SJSA1 (cell line): ENCODE results near the gene PRSS36. TPM values are rescaled to one million over a fixed set of nuclear protein-coding genes. Genes with fewer than 3 reads are reported as not detected.
"Not testable (repeated sequence)": the region's sequence is repeated elsewhere in the genome, so short reads cannot be mapped to it uniquely, and the experiment has no call there.

Experiments used
- DNase-seq, 2 experiments: peaks; one replicate each; pipeline ENCODE4 v3.0.0-alpha.2; 2015 to 2020; ENCODE audit warnings: low spot score in 2 of 2, low read depth in 1 of 2
- H3K27ac ChIP-seq: fragments of 250-450 bp; sonication (Bioruptor Pico); 2 replicates; pipeline ENCODE4 v1.5.1; 2020; ENCODE audit warnings: mild to moderate bottlenecking, moderate library complexity
- H3K27me3 ChIP-seq: fragments of 250-450 bp; sonication (Bioruptor Pico); replicated peaks from 2 replicates; pipeline ENCODE4 v1.5.1; 2020; ENCODE audit warnings: mild to moderate bottlenecking, moderate library complexity
- H3K36me3 ChIP-seq: fragments of 250-450 bp; sonication (Bioruptor Pico); 2 replicates; pipeline ENCODE4 v1.5.1; 2020; ENCODE audit warnings: mild to moderate bottlenecking
- H3K4me1 ChIP-seq: fragments of 250-450 bp; sonication (Bioruptor Pico); replicated peaks from 2 replicates; pipeline ENCODE4 v1.6.1; 2021; ENCODE audit warnings: mild to moderate bottlenecking
- H3K4me3 ChIP-seq: fragments of 250-450 bp; sonication (Bioruptor Pico); 2 replicates; pipeline ENCODE4 v1.5.1; 2020; ENCODE audit warnings: mild to moderate bottlenecking
- H3K9me3 ChIP-seq: fragments of 250-450 bp; sonication (Bioruptor Pico); replicated peaks from 2 replicates; pipeline ENCODE4 v1.5.1; 2020; ENCODE audit warnings: mild to moderate bottlenecking
- total RNA-seq: library from RNA; depleted of rRNA; stranded (reverse); fragments of >200 nt; shearing (Covaris generic); gene quantifications from 2 replicates; pipeline ENCODE4 v1.2.3, GENCODE V29; 2014

The PRSS36 gene
- total RNA-seq, 1 experiment from 2014 or later = 0.18 TPM

- DNase-seq, H3K9me3 ChIP-seq, H3K4me1 ChIP-seq, H3K27me3 ChIP-seq, H3K4me3 ChIP-seq, H3K27ac ChIP-seq, H3K36me3 ChIP-seq: not testable (repeated sequence)
These were observed 20.2 kb upstream of the PRSS36 start for GRCh38 chr16:31170048-31170447.

GRCh38 chr16:31168848-31169247, 19.0 kb upstream of the PRSS36 start:
- Histone ChIP-seq H3K4me1 (no peaks in the 10 kb centered on the region), H3K4me3 (no peak overlapping the region), H3K27ac (no peak overlapping the region), H3K9me3 (no peaks in the 10 kb centered on the region), H3K27me3 (no peaks in the 10 kb centered on the region), H3K36me3 (no peaks in the 10 kb centered on the region)
- no peak for DNase-seq

GRCh38 chr16:31167315-31167714, 17.4 kb upstream of the PRSS36 start:
- H3K4me1 ChIP-seq = no peaks in the 10 kb centered on the region
- H3K36me3 ChIP-seq = no peaks in the 10 kb centered on the region
- no peak overlapping the region for H3K4me3 ChIP-seq
- H3K9me3 ChIP-seq = no peaks in the 10 kb centered on the region
- no peak overlapping the region for H3K27ac ChIP-seq
- peaks cover 6% of the 10 kb centered on the region; the same call in 1 of the 2 replicates for H3K27me3 ChIP-seq
- no peak for DNase-seq

- Histone ChIP-seq H3K4me1 (no peaks in the 10 kb centered on the region), H3K4me3 (no peak overlapping the region), H3K27ac (no peak overlapping the region), H3K27me3 (peaks cover 27% of the 10 kb centered on the region), H3K9me3 (no peaks in the 10 kb centered on the region), H3K36me3 (no peaks in the 10 kb centered on the region)
- DNase-seq = no peak
These were observed 7.3 kb upstream of the PRSS36 start for GRCh38 chr16:31157136-31157535.

GRCh38 chr16:31150976-31151375, 1.1 kb upstream of the PRSS36 start:
- not testable (repeated sequence) for H3K36me3 ChIP-seq

GRCh38 chr16:31149332-31149731, 534 bp downstream of the PRSS36 start:
- no peak overlapping the region for H3K27ac ChIP-seq
- no peak overlapping the region for H3K4me3 ChIP-seq
- no peaks in the 10 kb centered on the region for H3K4me1 ChIP-seq
- peaks cover 9% of the 10 kb centered on the region for H3K27me3 ChIP-seq
- DNase-seq = no peak
- H3K36me3 ChIP-seq = no peaks in the 10 kb centered on the region
- H3K9me3 ChIP-seq = no peaks in the 10 kb centered on the region

More at GRCh38 chr16:31150976-31151375, 1.1 kb upstream of the PRSS36 start:
- not testable (repeated sequence) for H3K4me3 ChIP-seq, H3K9me3 ChIP-seq, H3K4me1 ChIP-seq, DNase-seq, H3K27ac ChIP-seq
- H3K27me3 ChIP-seq = peaks cover 13% of the 10 kb centered on the region

GRCh38 chr16:31148896-31149295, 970 bp downstream of the PRSS36 start:
- Histone ChIP-seq H3K27me3 (peaks cover 9% of the 10 kb centered on the region), H3K27ac (no peak overlapping the region), H3K36me3 (no peaks in the 10 kb centered on the region), H3K9me3 (no peaks in the 10 kb centered on the region), H3K4me3 (no peak overlapping the region), H3K4me1 (no peaks in the 10 kb centered on the region)
- no peak for DNase-seq

GRCh38 chr16:31148281-31148728, 1.6 kb downstream of the PRSS36 start:
- Histone ChIP-seq H3K27ac (no peak overlapping the region), H3K27me3 (peaks cover 9% of the 10 kb centered on the region), H3K4me1 (no peaks in the 10 kb centered on the region), H3K36me3 (no peaks in the 10 kb centered on the region), H3K9me3 (no peaks in the 10 kb centered on the region), H3K4me3 (no peak overlapping the region)
- no peak for DNase-seq

- H3K36me3 ChIP-seq = no peaks in the 10 kb centered on the region
- H3K27ac ChIP-seq = no peak overlapping the region
- no peak for DNase-seq
- peaks cover 4% of the 10 kb centered on the region for H3K4me1 ChIP-seq
- peaks cover 9% of the 10 kb centered on the region for H3K27me3 ChIP-seq
- H3K4me3 ChIP-seq = no peak overlapping the region
- H3K9me3 ChIP-seq = 0 out of 2 replicates have a peak, but pooled peaks cover 2% of the 10 kb centered on the region
These were observed 2.3 kb downstream of the PRSS36 start for GRCh38 chr16:31147574-31147973.

- Histone ChIP-seq H3K4me3 (no peak overlapping the region), H3K27me3 (peaks cover 4% of the 10 kb centered on the region), H3K27ac (no peak overlapping the region), H3K4me1 (peaks cover 13% of the 10 kb centered on the region), H3K36me3 (no peaks in the 10 kb centered on the region), H3K9me3 (0 out of 2 replicates have a peak, but pooled peaks cover 3% of the 10 kb centered on the region)
- DNase-seq = no peak
These were observed 4.4 kb downstream of the PRSS36 start for GRCh38 chr16:31145398-31145990.

- peaks cover 13% of the 10 kb centered on the region for H3K4me1 ChIP-seq
- not testable (repeated sequence) for H3K27ac ChIP-seq, H3K9me3 ChIP-seq, H3K27me3 ChIP-seq, H3K36me3 ChIP-seq, DNase-seq, H3K4me3 ChIP-seq
These were observed 5.4 kb downstream of the PRSS36 start for GRCh38 chr16:31144418-31144817.

GRCh38 chr16:31143694-31144148, 6.1 kb downstream of the PRSS36 start:
- no peaks in the 10 kb centered on the region for H3K36me3 ChIP-seq
- DNase-seq = no peak

GRCh38 chr16:31143011-31143693, 6.7 kb downstream of the PRSS36 start:
- Histone ChIP-seq H3K4me1 (peaks cover 25% of the 10 kb centered on the region), H3K36me3 (no peaks in the 10 kb centered on the region), H3K27me3 (peaks cover under 1% of the 10 kb centered on the region), H3K9me3 (0 out of 2 replicates have a peak, but pooled peaks cover 3% of the 10 kb centered on the region), H3K27ac (no peak overlapping the region), H3K4me3 (peak overlapping the region; percentile 44)
- no peak for DNase-seq

More at GRCh38 chr16:31143694-31144148, 6.1 kb downstream of the PRSS36 start:
- Histone ChIP-seq H3K9me3 (0 out of 2 replicates have a peak, but pooled peaks cover 3% of the 10 kb centered on the region), H3K27me3 (peaks cover 4% of the 10 kb centered on the region), H3K4me3 (no peak overlapping the region), H3K4me1 (peaks cover 19% of the 10 kb centered on the region), H3K27ac (no peak overlapping the region)
